Activated naive CD4-positive, alpha-beta T cell treated with anti-CD3 and anti-CD28 coated beads, Interleukin-2, amount 50 U/mL, for 24 hours (primary cell): Measurements from ENCODE around the gene MAFB.

Source experiments
- H3K27ac Mint-ChIP-seq: one replicate; pipeline ENCODE4 v1.8.0; 2021; ENCODE audit warnings: mild to moderate bottlenecking, mixed read lengths
- H3K27me3 Mint-ChIP-seq: one replicate; pipeline ENCODE4 v1.8.0; 2021; ENCODE audit warnings: mixed read lengths
- H3K36me3 Mint-ChIP-seq: one replicate; pipeline ENCODE4 v1.8.0; 2021; ENCODE audit warnings: mixed read lengths
- H3K4me1 Mint-ChIP-seq: one replicate; pipeline ENCODE4 v1.8.0; 2021; ENCODE audit warnings: mixed read lengths
- H3K4me3 Mint-ChIP-seq: one replicate; pipeline ENCODE4 v1.8.0; 2021; ENCODE audit warnings: mild to moderate bottlenecking, mixed read lengths
- H3K9me3 Mint-ChIP-seq: one replicate; pipeline ENCODE4 v1.8.0; 2021; ENCODE audit warnings: mixed read lengths

The MAFB gene

GRCh38 chr20:40713508-40713907 lies 24.5 kb upstream of the MAFB start:
- no peaks in the 10 kb centered on the region for H3K9me3 Mint-ChIP-seq
- H3K4me3 Mint-ChIP-seq, result no peak overlapping the region

GRCh38 chr20:40711079-40711478 lies 22.0 kb upstream of the MAFB start:
- Mint-ChIP-seq H3K36me3 (no peaks in the 10 kb centered on the region), H3K4me3 (no peak overlapping the region), H3K27ac (no peak overlapping the region), H3K4me1 (no peaks in the 10 kb centered on the region), H3K27me3 (peaks cover 4% of the 10 kb centered on the region), H3K9me3 (no peaks in the 10 kb centered on the region)

More at GRCh38 chr20:40713508-40713907, 24.5 kb upstream of the MAFB start:
- H3K36me3 Mint-ChIP-seq, result no peaks in the 10 kb centered on the region
- H3K27ac Mint-ChIP-seq, result no peak overlapping the region
- H3K27me3 Mint-ChIP-seq, result peaks cover 7% of the 10 kb centered on the region
- no peaks in the 10 kb centered on the region for H3K4me1 Mint-ChIP-seq

- no peak overlapping the region for H3K4me3 Mint-ChIP-seq
- peaks cover 4% of the 10 kb centered on the region for H3K27me3 Mint-ChIP-seq
- H3K36me3 Mint-ChIP-seq, result no peaks in the 10 kb centered on the region
- H3K4me1 Mint-ChIP-seq, result no peaks in the 10 kb centered on the region
- no peaks in the 10 kb centered on the region for H3K9me3 Mint-ChIP-seq
- no peak overlapping the region for H3K27ac Mint-ChIP-seq
Measured at GRCh38 chr20:40710603-40711002, 21.6 kb upstream of the MAFB start.

- H3K4me1 Mint-ChIP-seq, result no peaks in the 10 kb centered on the region
Measured at GRCh38 chr20:40706977-40707582, 18.0 kb upstream of the MAFB start.

GRCh38 chr20:40705413-40705812 lies 16.4 kb upstream of the MAFB start:
- no peak overlapping the region for H3K4me3 Mint-ChIP-seq
- peaks cover 4% of the 10 kb centered on the region for H3K27me3 Mint-ChIP-seq
- H3K36me3 Mint-ChIP-seq, result no peaks in the 10 kb centered on the region
- no peaks in the 10 kb centered on the region for H3K9me3 Mint-ChIP-seq
- no peaks in the 10 kb centered on the region for H3K4me1 Mint-ChIP-seq
- no peak overlapping the region for H3K27ac Mint-ChIP-seq

More at GRCh38 chr20:40706977-40707582, 18.0 kb upstream of the MAFB start:
- Mint-ChIP-seq H3K36me3 (no peaks in the 10 kb centered on the region), H3K9me3 (no peaks in the 10 kb centered on the region), H3K27me3 (peaks cover 2% of the 10 kb centered on the region), H3K27ac (no peak overlapping the region), H3K4me3 (no peak overlapping the region)

GRCh38 chr20:40704828-40705227 lies 15.8 kb upstream of the MAFB start:
- Mint-ChIP-seq H3K4me1 (no peaks in the 10 kb centered on the region), H3K4me3 (no peak overlapping the region), H3K27ac (no peak overlapping the region), H3K27me3 (peaks cover 4% of the 10 kb centered on the region), H3K36me3 (no peaks in the 10 kb centered on the region), H3K9me3 (no peaks in the 10 kb centered on the region)

- peaks cover 4% of the 10 kb centered on the region for H3K27me3 Mint-ChIP-seq
- no peak overlapping the region for H3K4me3 Mint-ChIP-seq
- H3K36me3 Mint-ChIP-seq, result no peaks in the 10 kb centered on the region
- H3K4me1 Mint-ChIP-seq, result no peaks in the 10 kb centered on the region
- no peaks in the 10 kb centered on the region for H3K9me3 Mint-ChIP-seq
- H3K27ac Mint-ChIP-seq, result no peak overlapping the region
Measured at GRCh38 chr20:40703975-40704530, 15.0 kb upstream of the MAFB start.

GRCh38 chr20:40702504-40702903 lies 13.5 kb upstream of the MAFB start:
- Mint-ChIP-seq H3K36me3 (no peaks in the 10 kb centered on the region), H3K27ac (no peak overlapping the region), H3K4me1 (no peaks in the 10 kb centered on the region), H3K9me3 (no peaks in the 10 kb centered on the region), H3K4me3 (no peak overlapping the region), H3K27me3 (peaks cover 8% of the 10 kb centered on the region)

GRCh38 chr20:40698744-40699143 lies 9.7 kb upstream of the MAFB start:
- peaks cover 22% of the 10 kb centered on the region for H3K27me3 Mint-ChIP-seq
- H3K27ac Mint-ChIP-seq, result no peak overlapping the region
- no peaks in the 10 kb centered on the region for H3K9me3 Mint-ChIP-seq
- H3K36me3 Mint-ChIP-seq, result no peaks in the 10 kb centered on the region
- no peaks in the 10 kb centered on the region for H3K4me1 Mint-ChIP-seq
- no peak overlapping the region for H3K4me3 Mint-ChIP-seq

GRCh38 chr20:40698281-40698680 lies 9.2 kb upstream of the MAFB start:
- H3K27me3 Mint-ChIP-seq, result peaks cover 25% of the 10 kb centered on the region
- no peaks in the 10 kb centered on the region for H3K36me3 Mint-ChIP-seq
- H3K27ac Mint-ChIP-seq, result no peak overlapping the region
- H3K9me3 Mint-ChIP-seq, result no peaks in the 10 kb centered on the region
- H3K4me1 Mint-ChIP-seq, result no peaks in the 10 kb centered on the region
- no peak overlapping the region for H3K4me3 Mint-ChIP-seq

GRCh38 chr20:40697541-40697940 lies 8.5 kb upstream of the MAFB start:
- no peak overlapping the region for H3K27ac Mint-ChIP-seq
- H3K27me3 Mint-ChIP-seq, result peaks cover 28% of the 10 kb centered on the region
- H3K9me3 Mint-ChIP-seq, result no peaks in the 10 kb centered on the region
- no peak overlapping the region for H3K4me3 Mint-ChIP-seq
- no peaks in the 10 kb centered on the region for H3K4me1 Mint-ChIP-seq
- H3K36me3 Mint-ChIP-seq, result no peaks in the 10 kb centered on the region

GRCh38 chr20:40695214-40695613 lies 6.2 kb upstream of the MAFB start:
- no peak overlapping the region for H3K27ac Mint-ChIP-seq
- peaks cover 43% of the 10 kb centered on the region for H3K27me3 Mint-ChIP-seq
- H3K4me3 Mint-ChIP-seq, result no peak overlapping the region
- no peaks in the 10 kb centered on the region for H3K4me1 Mint-ChIP-seq
- H3K9me3 Mint-ChIP-seq, result no peaks in the 10 kb centered on the region
- H3K36me3 Mint-ChIP-seq, result no peaks in the 10 kb centered on the region

- Mint-ChIP-seq H3K27me3 (peaks cover 47% of the 10 kb centered on the region), H3K4me1 (peaks cover 4% of the 10 kb centered on the region)
Measured at GRCh38 chr20:40694246-40694645, 5.2 kb upstream of the MAFB start.

GRCh38 chr20:40692240-40693011 lies 3.4 kb upstream of the MAFB start:
- Mint-ChIP-seq H3K27me3 (peaks cover 46% of the 10 kb centered on the region), H3K27ac (no peak overlapping the region), H3K4me1 (peaks cover 4% of the 10 kb centered on the region), H3K9me3 (no peaks in the 10 kb centered on the region), H3K36me3 (no peaks in the 10 kb centered on the region), H3K4me3 (no peak overlapping the region)

More at GRCh38 chr20:40694246-40694645, 5.2 kb upstream of the MAFB start:
- Mint-ChIP-seq H3K4me3 (no peak overlapping the region), H3K36me3 (no peaks in the 10 kb centered on the region), H3K27ac (no peak overlapping the region), H3K9me3 (no peaks in the 10 kb centered on the region)

GRCh38 chr20:40691566-40692239 lies 2.7 kb upstream of the MAFB start:
- no peak overlapping the region for H3K4me3 Mint-ChIP-seq
- H3K4me1 Mint-ChIP-seq, result peaks cover 4% of the 10 kb centered on the region
- no peaks in the 10 kb centered on the region for H3K9me3 Mint-ChIP-seq
- no peak overlapping the region for H3K27ac Mint-ChIP-seq
- H3K27me3 Mint-ChIP-seq, result peaks cover 51% of the 10 kb centered on the region
- H3K36me3 Mint-ChIP-seq, result no peaks in the 10 kb centered on the region
